HG03521 (cell line): ENCODE results near the gene MRPL23.

Experiments
- ATAC-seq: cut with Tn5 transposase; IDR thresholded peaks from one replicate; pipeline ENCODE4 v1.9.1; 2021; ENCODE audit warnings: mild to moderate bottlenecking, moderate library complexity; ENCODE audit not compliant: unreplicated experiment

The MRPL23 gene

GRCh38 chr11:1952806-1953482 lies 5.8 kb downstream of the MRPL23 start:
- no peak for ATAC-seq

GRCh38 chr11:1953489-1954266 lies 6.5 kb downstream of the MRPL23 start:
- ATAC-seq = no peak

GRCh38 chr11:1958367-1958766 lies 11.2 kb downstream of the MRPL23 start:
- ATAC-seq = no peak

- ATAC-seq = no peak
Observed at GRCh38 chr11:1959786-1960185, 12.7 kb downstream of the MRPL23 start.

- ATAC-seq = no peak
Observed at GRCh38 chr11:1963864-1964263, 16.7 kb downstream of the MRPL23 start.

- no peak for ATAC-seq
Observed at GRCh38 chr11:1964348-1964747, 17.2 kb downstream of the MRPL23 start.

- ATAC-seq = no peak
Observed at GRCh38 chr11:1964955-1965354, 17.8 kb downstream of the MRPL23 start.

GRCh38 chr11:1966531-1966930 lies 19.4 kb downstream of the MRPL23 start:
- ATAC-seq = no peak

- no peak for ATAC-seq
Observed at GRCh38 chr11:1967641-1968225, 20.6 kb downstream of the MRPL23 start.

- ATAC-seq = no peak
Observed at GRCh38 chr11:1968454-1969002, 21.4 kb downstream of the MRPL23 start.

GRCh38 chr11:1969035-1969434 lies 21.9 kb downstream of the MRPL23 start:
- no peak for ATAC-seq

- ATAC-seq = no peak
Observed at GRCh38 chr11:1969776-1970175, 22.6 kb downstream of the MRPL23 start.

- ATAC-seq = no peak
Observed at GRCh38 chr11:1970956-1971355, 23.8 kb downstream of the MRPL23 start.

- ATAC-seq = no peak
Observed at GRCh38 chr11:1975185-1975584, 28.1 kb downstream of the MRPL23 start.

GRCh38 chr11:1978720-1979473 lies 31.8 kb downstream of the MRPL23 start:
- ATAC-seq = no peak

GRCh38 chr11:1979607-1980006 lies 32.5 kb downstream of the MRPL23 start:
- ATAC-seq = no peak

GRCh38 chr11:1982873-1983600 lies 35.9 kb downstream of the MRPL23 start:
- ATAC-seq = no peak

- ATAC-seq = no peak
Observed at GRCh38 chr11:1983601-1983961, 36.4 kb downstream of the MRPL23 start.

GRCh38 chr11:1987024-1987423 lies 39.9 kb downstream of the MRPL23 start:
- ATAC-seq = no peak

- no peak for ATAC-seq
Observed at GRCh38 chr11:1988174-1988573, 41.0 kb downstream of the MRPL23 start.
